HepG2 (cell line): Measurements from ENCODE around the gene FAM234A. TPM values are rescaled to one million over a fixed set of nuclear protein-coding genes. Genes with fewer than 3 reads are reported as not detected.

Experiments used
- ATAC-seq: fragments of 200-7000 bp; cut with Tn5 transposase; 3 replicates; pipeline ENCODE4 v1.9.1; 2020; ENCODE audit warnings: mild to moderate bottlenecking, moderate library complexity
- BruUV-seq: library from RNA; stranded (reverse); fragments of 400-500 nt; replicated peaks from 2 replicates; lab custom pipeline; 2021; lab: Mats Ljungman, UMichigan
- CTCF ChIA-PET: fragments of 300-600 bp; formaldehyde crosslinking; extraction: SDS; loops from one replicate; lab custom pipeline; 2021; ENCODE audit warnings: low total read pairs, inconsistent platforms, low intra/inter-chr PET ratio; lab: Yijun Ruan, JAX
- POLR2A ChIA-PET: fragments of 350-600 bp; sonication (Branson Sonifier 250); formaldehyde crosslinking; loops from one replicate; lab custom pipeline; 2020; ENCODE audit warnings: antibody characterized with exemption, inconsistent platforms; lab: Yijun Ruan, JAX
- DNase-seq: peaks from one replicate; pipeline ENCODE4 v3.0.0-alpha.2; 2015; ENCODE audit warnings: low spot score
- FAIRE-seq: peaks from 3 replicates; lab custom pipeline; 2011; peaks lifted over from hg19 to GRCh38; lab: Jason Lieb, UNC
- H2AFZ ChIP-seq: one replicate; pipeline ENCODE4 v1.6.1; 2011; ENCODE audit warnings: low read length, inconsistent platforms
- H3K27ac ChIP-seq: fragments of 300-600 bp; 3 replicates; pipeline ENCODE4 v1.8.0; 2011; ENCODE audit warnings: mixed run types, mild to moderate bottlenecking, mixed read lengths, low read length, inconsistent platforms; ENCODE audit not compliant: insufficient read depth; ENCODE audit errors: extremely low read length
- H3K27me3 ChIP-seq, 2 experiments: fragments of 200-600 bp in 1 of 2; 2 replicates in 1 of 2; 3 replicates in 1 of 2; pipeline versions ENCODE4 v1.6.0 to v1.8.0; 2011; ENCODE audit warnings: low read length in 2 of 2, mild to moderate bottlenecking in 2 of 2, moderate library complexity in 2 of 2, inconsistent platforms in 1 of 2; ENCODE audit not compliant: insufficient read depth in 2 of 2, control insufficient read depth in 1 of 2
- H3K36me3 ChIP-seq, 2 experiments: fragments of 200-600 bp in 1 of 2; replicated peaks in 1 of 2; 2 replicates in 1 of 2; 3 replicates in 1 of 2; pipeline versions ENCODE4 v1.5.1 to v1.8.0; 2011; ENCODE audit warnings: low read length in 2 of 2, inconsistent platforms in 1 of 2; ENCODE audit not compliant: insufficient read depth in 2 of 2, control insufficient read depth in 1 of 2
- H3K4me1 ChIP-seq: 2 replicates; pipeline ENCODE4 v1.5.1; 2012; ENCODE audit warnings: low read length, inconsistent platforms; ENCODE audit not compliant: insufficient read depth
- H3K4me2 ChIP-seq: 2 replicates; pipeline ENCODE4 v1.6.0; 2011; ENCODE audit warnings: low read depth, low read length, inconsistent platforms
- H3K4me3 ChIP-seq, 3 experiments: fragments of 200-600 bp in 1 of 3; sonication (generic), shearing (Covaris generic) in 1 of 3; replicated peaks in 1 of 3; 2 replicates each; pipeline ENCODE4 v1.5.1; 2011 to 2016; ENCODE audit warnings: low read length in 3 of 3, inconsistent platforms in 2 of 3, low read depth in 2 of 3, mild to moderate bottlenecking in 2 of 3, control low read depth in 1 of 3, mixed read lengths in 1 of 3; ENCODE audit not compliant: insufficient read depth in 1 of 3
- H3K79me2 ChIP-seq: one replicate; pipeline ENCODE4 v1.6.1; 2011; ENCODE audit warnings: low read length, inconsistent platforms; ENCODE audit not compliant: insufficient read depth
- H3K9ac ChIP-seq: 2 replicates; pipeline ENCODE4 v1.6.0; 2011; ENCODE audit warnings: mild to moderate bottlenecking, low read depth, low read length, inconsistent platforms; ENCODE audit not compliant: insufficient read depth
- H3K9me3 ChIP-seq: 2 replicates; pipeline ENCODE4 v1.5.1; 2012; ENCODE audit warnings: mild to moderate bottlenecking, low read length
- H4K20me1 ChIP-seq: 2 replicates; pipeline ENCODE4 v1.6.0; 2011; ENCODE audit warnings: inconsistent platforms, mild to moderate bottlenecking, low read length, moderate library complexity; ENCODE audit not compliant: insufficient read depth
- MAFF ChIP-seq: IDR thresholded peaks from 2 replicates; pipeline ENCODE4 v1.6.1; 2011; ENCODE audit warnings: low read depth, low read length, improper control_type of control experiment
- MEF2D ChIP-seq: sonication (generic); formaldehyde crosslinking; IDR thresholded peaks from 2 replicates; pipeline ENCODE4 v1.5.1; 2020; ENCODE audit warnings: mild to moderate bottlenecking, missing genetic modification reagents
- MIER2 ChIP-seq: IDR thresholded peaks from 2 replicates; pipeline ENCODE4 v1.6.1; 2016; ENCODE audit warnings: missing biosample characterization, missing genetic modification reagents
- SMAD1 ChIP-seq: sonication (generic); formaldehyde crosslinking; IDR thresholded peaks from 2 replicates; pipeline ENCODE4 v1.4.0; 2020; ENCODE audit warnings: missing genetic modification reagents, low read depth, mild to moderate bottlenecking, borderline replicate concordance
- ZNF678 ChIP-seq: sonication (generic); formaldehyde crosslinking; IDR thresholded peaks from 2 replicates; pipeline ENCODE4 v1.4.0; 2020; ENCODE audit warnings: mild to moderate bottlenecking, missing genetic modification reagents
- WGBS: methylation state at CpG from one replicate; pipeline ENCODE4 v1.1.6; 2017; ENCODE audit warnings: low lambda C conversion rate; 5-methylcytosine and 5-hydroxymethylcytosine counted together
- in situ Hi-C: cut with HindIII; loops from 2 replicates; pipeline ENCODE4 v1.10.0; 2017; ENCODE audit warnings: low pct_unique_long_range_greater_than_20kb; ENCODE audit not compliant: extremely low pct_ligation_motif_present
- intact Hi-C: fragments of 100-400 bp; cut with micrococcal nuclease; formaldehyde crosslinking; loops from one replicate; pipeline ENCODE4 v1.10.0; 2022; ENCODE audit not compliant: unreplicated experiment
- polyA plus RNA-seq, 8 experiments: library from polyadenylated mRNA; depleted of rRNA in 3 of 8; stranded (reverse) in 7 of 8; unstranded in 1 of 8; fragments of >200 nt; fragmentation: Illumina TruSeq in 4 of 8; extraction: Trizol in 4 of 8; gene quantifications; 2 replicates each; pipeline versions ENCODE4 v1.2.1 to v1.2.3, GENCODE V29; 2011 to 2016; ENCODE audit warnings: low read depth in 4 of 8, missing spikeins in 1 of 8, mixed read lengths in 1 of 8; ENCODE audit not compliant: insufficient read depth in 1 of 8
- total RNA-seq, 5 experiments: library from RNA; depleted of rRNA; stranded (reverse); fragments of >200 nt; fragmentation: Illumina TruSeq; extraction: Trizol; gene quantifications; 2 replicates each; pipeline ENCODE4 v1.2.3, GENCODE V29; 2016; ENCODE audit warnings: low read depth in 1 of 5
- TF ChIP-seq, protein P1 (sequence below): sonication (generic); formaldehyde crosslinking; IDR thresholded peaks from 2 replicates; pipeline ENCODE4 v1.9.0; 2022; ENCODE audit warnings: missing genetic modification reagents, mild to moderate bottlenecking, borderline replicate concordance
- TF ChIP-seq, protein P2 (sequence below): sonication (generic); formaldehyde crosslinking; IDR thresholded peaks from 2 replicates; pipeline ENCODE4 v1.8.1; 2023; ENCODE audit warnings: missing genetic modification reagents, mild to moderate bottlenecking, borderline replicate concordance
- TF ChIP-seq, protein P3 (sequence below): sonication (generic); formaldehyde crosslinking; IDR thresholded peaks from 2 replicates; pipeline ENCODE4 v1.5.1; 2020; ENCODE audit warnings: missing genetic modification reagents, mild to moderate bottlenecking, borderline replicate concordance

FAM234A gene
- total and polyA plus RNA-seq, 2 of the 13 experiments (the other 11 are each of a cell fraction or from before 2014, with no cell fraction given) = 29.2 to 34.4 TPM

DNA sequence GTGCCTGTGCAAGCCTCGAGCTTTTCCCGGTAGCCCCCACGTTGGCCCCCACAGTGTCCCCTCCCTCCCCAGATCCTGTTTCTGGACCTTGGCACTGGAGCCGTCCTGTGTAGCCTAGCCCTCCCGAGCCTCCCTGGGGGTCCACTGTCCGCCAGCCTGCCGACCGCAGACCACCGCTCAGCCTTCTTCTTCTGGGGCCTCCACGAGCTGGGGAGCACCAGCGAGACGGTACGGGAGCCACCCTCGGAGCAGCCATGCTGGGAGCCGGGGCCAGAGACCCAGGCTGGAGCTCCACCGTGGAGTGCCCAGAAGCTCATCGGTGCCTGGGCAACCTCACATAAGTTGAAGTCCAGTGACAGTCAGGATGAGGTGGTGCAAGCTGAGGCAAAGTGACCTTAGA is 29.3 kb downstream of the FAM234A start:
- H3K9ac ChIP-seq = no peak overlapping the region
- no peak for DNase-seq
- no peak overlapping the region for H3K27ac ChIP-seq
- no TSS peak for BruUV-seq
- ATAC-seq = no peak
- H4K20me1 ChIP-seq = no peaks in the 10 kb centered on the region
- peaks cover 5 to 6% of the 10 kb centered on the region in 2 experiments; a peak in 3 of 5 replicates for H3K27me3 ChIP-seq
- no peak overlapping the region for H2AFZ ChIP-seq
- H3K36me3 ChIP-seq = peaks cover 13 to 23% of the 10 kb centered on the region in 2 experiments; a peak in 4 of 5 replicates
- intact Hi-C loops = no loop called here
- WGBS = 93% methylated on average over 13 of the region's 17 CpGs
- CTCF ChIA-PET = no interaction called here
- H3K4me2 ChIP-seq = no peak overlapping the region
- H3K79me2 ChIP-seq = no peaks in the 10 kb centered on the region
- peaks cover 12% of the 10 kb centered on the region for H3K4me1 ChIP-seq
- FAIRE-seq = no peak
- in situ Hi-C loops = no loop called here
- H3K9me3 ChIP-seq = no peaks in the 10 kb centered on the region
- POLR2A ChIA-PET = no interaction called here
- TF ChIP-seq SMAD1 (CRISPR knock-in tag) (no peak), MEF2D (CRISPR knock-in tag) (no peak), MAFF (no peak), ZNF678 (CRISPR knock-in tag) (no peak), MIER2 (no peak)
- TF ChIP-seq, protein P1, sequence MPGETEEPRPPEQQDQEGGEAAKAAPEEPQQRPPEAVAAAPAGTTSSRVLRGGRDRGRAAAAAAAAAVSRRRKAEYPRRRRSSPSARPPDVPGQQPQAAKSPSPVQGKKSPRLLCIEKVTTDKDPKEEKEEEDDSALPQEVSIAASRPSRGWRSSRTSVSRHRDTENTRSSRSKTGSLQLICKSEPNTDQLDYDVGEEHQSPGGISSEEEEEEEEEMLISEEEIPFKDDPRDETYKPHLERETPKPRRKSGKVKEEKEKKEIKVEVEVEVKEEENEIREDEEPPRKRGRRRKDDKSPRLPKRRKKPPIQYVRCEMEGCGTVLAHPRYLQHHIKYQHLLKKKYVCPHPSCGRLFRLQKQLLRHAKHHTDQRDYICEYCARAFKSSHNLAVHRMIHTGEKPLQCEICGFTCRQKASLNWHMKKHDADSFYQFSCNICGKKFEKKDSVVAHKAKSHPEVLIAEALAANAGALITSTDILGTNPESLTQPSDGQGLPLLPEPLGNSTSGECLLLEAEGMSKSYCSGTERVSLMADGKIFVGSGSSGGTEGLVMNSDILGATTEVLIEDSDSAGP (CRISPR knock-in tag) = no peak
- TF ChIP-seq, protein P2, sequence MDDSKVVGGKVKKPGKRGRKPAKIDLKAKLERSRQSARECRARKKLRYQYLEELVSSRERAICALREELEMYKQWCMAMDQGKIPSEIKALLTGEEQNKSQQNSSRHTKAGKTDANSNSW (CRISPR knock-in tag) = no peak
- TF ChIP-seq, protein P3, sequence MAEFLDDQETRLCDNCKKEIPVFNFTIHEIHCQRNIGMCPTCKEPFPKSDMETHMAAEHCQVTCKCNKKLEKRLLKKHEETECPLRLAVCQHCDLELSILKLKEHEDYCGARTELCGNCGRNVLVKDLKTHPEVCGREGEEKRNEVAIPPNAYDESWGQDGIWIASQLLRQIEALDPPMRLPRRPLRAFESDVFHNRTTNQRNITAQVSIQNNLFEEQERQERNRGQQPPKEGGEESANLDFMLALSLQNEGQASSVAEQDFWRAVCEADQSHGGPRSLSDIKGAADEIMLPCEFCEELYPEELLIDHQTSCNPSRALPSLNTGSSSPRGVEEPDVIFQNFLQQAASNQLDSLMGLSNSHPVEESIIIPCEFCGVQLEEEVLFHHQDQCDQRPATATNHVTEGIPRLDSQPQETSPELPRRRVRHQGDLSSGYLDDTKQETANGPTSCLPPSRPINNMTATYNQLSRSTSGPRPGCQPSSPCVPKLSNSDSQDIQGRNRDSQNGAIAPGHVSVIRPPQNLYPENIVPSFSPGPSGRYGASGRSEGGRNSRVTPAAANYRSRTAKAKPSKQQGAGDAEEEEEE (CRISPR knock-in tag) = no peak
- TF ChIP-seq, all 625 proteins: peak for 0
- no peak overlapping the region for H3K4me3 ChIP-seq
